SK-N-MC (cell line): ENCODE results near the gene UCK1.

Experiments
- DNase-seq: peaks from one replicate; pipeline ENCODE4 v3.0.0-alpha.2; 2011; ENCODE audit warnings: low read depth, low spot score
- H3K27ac ChIP-seq: fragments of 200-600 bp; sonication (generic); 2 replicates; pipeline ENCODE4 v1.5.1; 2016; ENCODE audit warnings: mixed run types
- H3K36me3 ChIP-seq: fragments of 200-600 bp; sonication (generic); 2 replicates; pipeline ENCODE4 v1.6.1; 2017; ENCODE audit warnings: antibody characterized with exemption, low read length, mixed read lengths; ENCODE audit not compliant: insufficient read depth
- H3K4me3 ChIP-seq: fragments of 200-600 bp; sonication (generic); 2 replicates; pipeline ENCODE4 v1.5.1; 2016
- H3K9ac ChIP-seq: fragments of 200-600 bp; sonication (generic); 2 replicates; pipeline ENCODE4 v1.8.0; 2017; ENCODE audit warnings: mixed run types, mixed read lengths; ENCODE audit not compliant: insufficient read length
- H3K9me3 ChIP-seq: fragments of 200-600 bp; sonication (generic); 2 replicates; pipeline ENCODE4 v1.6.1; 2017; ENCODE audit warnings: low read depth, mild to moderate bottlenecking, antibody characterized with exemption, low read length, moderate library complexity, mixed read lengths
- EZH2 ChIP-seq: fragments of 200-600 bp; sonication (generic); IDR thresholded peaks from one replicate; pipeline ENCODE4 v1.6.1; 2017; ENCODE audit warnings: antibody characterized with exemption
- FOXP2 ChIP-seq: optimal IDR thresholded peaks from 2 replicates; pipeline ENCODE3; 2011; ENCODE audit warnings: mild to moderate bottlenecking, moderate library complexity; ENCODE audit not compliant: insufficient read depth; ENCODE audit errors: extremely low read length, control extremely low read depth
- POLR2AphosphoS5 ChIP-seq: IDR thresholded peaks from 2 replicates; pipeline ENCODE4 v1.6.1; 2012; ENCODE audit warnings: mild to moderate bottlenecking, low read depth, low read length, borderline replicate concordance

UCK1 gene

DNA sequence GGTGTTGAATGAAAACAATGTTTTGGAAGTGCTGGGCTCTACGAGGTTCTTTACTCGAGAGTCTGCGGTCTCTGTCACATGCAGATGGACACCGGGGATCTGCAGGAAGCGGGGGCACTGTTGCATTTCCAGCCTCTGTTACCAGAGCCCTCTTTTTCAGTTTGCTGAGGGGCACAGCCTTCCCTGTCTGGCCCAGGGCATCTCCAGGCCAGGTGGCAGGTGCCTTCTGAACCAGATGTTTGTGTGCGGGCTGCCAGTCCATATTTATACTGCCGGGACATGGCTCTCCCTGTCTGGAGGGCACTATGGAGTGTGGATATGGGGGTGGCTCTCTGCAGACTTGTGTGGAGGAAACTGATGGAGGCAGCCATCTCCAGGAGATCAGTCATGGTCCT lies 47.0 kb downstream of the UCK1 start:
- TF ChIP-seq POLR2AphosphoS5, result no peak
- no peak for TF ChIP-seq EZH2
- TF ChIP-seq FOXP2, result no peak
- Histone ChIP-seq H3K9me3 (no peaks in the 10 kb centered on the region), H3K4me3 (no peak overlapping the region), H3K9ac (no peak overlapping the region), H3K27ac (no peak overlapping the region), H3K36me3 (peaks cover 97% of the 10 kb centered on the region)
- no peak for DNase-seq

DNA sequence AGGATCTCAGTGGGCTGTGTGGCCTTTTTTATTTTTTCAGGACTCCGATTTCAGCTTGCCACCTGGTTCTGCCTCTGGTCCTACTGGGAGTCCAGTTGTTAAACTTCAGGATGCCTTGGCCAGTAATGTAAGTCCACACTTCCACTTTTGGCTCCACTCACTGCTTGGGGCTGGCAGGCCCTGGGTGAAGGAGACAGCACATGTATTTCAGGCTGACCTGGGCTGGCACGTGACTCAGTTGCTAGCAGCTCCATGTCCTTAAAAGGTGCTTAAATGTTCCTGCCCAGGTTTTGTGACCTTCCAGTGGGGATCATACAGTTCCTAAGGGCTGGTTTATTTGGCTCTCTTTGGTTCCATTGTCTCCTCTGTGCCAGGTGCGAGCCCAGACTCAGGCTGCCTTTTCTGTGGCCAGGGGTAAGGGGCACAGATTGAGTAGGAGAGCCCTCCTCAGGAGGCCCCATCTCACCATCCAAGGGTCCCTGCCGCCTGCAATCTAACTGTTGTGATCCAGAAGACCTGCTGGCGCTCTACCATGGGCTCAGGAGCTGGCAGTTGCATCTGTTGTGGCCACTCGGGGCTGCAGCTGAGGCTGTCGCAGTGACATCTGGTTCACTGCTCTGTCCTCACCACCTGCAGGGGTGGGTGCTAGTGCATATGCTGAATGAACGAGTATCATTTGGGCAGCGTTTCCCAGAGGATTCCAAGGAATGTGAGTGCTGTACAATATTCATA lies 47.6 kb downstream of the UCK1 start:
- Histone ChIP-seq H3K27ac (no peak overlapping the region), H3K9ac (no peak overlapping the region), H3K36me3 (peaks cover 97% of the 10 kb centered on the region), H3K4me3 (no peak overlapping the region), H3K9me3 (no peaks in the 10 kb centered on the region)
- no peak for DNase-seq
- TF ChIP-seq FOXP2 (no peak), EZH2 (no peak), POLR2AphosphoS5 (no peak)

DNA sequence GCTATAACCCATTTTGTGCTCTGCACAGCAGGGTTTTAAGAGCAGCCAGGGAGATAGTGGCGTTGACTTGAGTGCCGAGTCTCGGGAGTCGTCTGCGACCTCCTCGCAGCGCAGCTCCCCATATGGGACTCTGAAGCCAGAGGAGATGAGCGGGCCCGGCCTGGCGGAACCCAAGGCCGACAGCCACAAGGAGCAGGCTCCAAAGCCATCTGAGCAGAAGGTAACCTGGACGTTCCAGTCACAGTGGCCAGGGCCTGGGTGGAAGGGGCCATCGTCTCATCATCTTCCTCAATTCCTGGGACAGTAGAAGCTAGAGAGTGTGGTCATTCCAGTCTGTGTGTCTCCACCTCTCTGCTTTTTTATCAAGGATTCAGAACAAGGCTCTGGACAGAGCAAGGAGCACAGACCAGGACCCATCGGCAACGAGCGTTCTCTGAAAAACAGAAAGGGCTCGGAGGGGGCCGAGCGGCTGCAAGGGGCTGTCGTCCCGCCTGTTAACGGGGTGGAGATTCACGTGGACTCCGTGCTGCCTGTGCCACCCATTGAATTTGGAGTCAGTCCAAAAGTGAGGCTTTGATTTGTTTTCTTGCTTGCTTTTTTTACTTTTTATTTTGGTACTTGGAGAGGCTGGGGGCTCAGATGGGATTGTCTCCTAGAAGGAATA lies 48.6 kb downstream of the UCK1 start:
- no peak overlapping the region for H3K27ac ChIP-seq
- no peak for DNase-seq
- no peaks in the 10 kb centered on the region for H3K9me3 ChIP-seq
- H3K9ac ChIP-seq, result no peak overlapping the region
- H3K4me3 ChIP-seq, result no peak overlapping the region
- TF ChIP-seq EZH2 (no peak), POLR2AphosphoS5 (no peak), FOXP2 (no peak)
- H3K36me3 ChIP-seq, result peaks cover 96% of the 10 kb centered on the region

DNA sequence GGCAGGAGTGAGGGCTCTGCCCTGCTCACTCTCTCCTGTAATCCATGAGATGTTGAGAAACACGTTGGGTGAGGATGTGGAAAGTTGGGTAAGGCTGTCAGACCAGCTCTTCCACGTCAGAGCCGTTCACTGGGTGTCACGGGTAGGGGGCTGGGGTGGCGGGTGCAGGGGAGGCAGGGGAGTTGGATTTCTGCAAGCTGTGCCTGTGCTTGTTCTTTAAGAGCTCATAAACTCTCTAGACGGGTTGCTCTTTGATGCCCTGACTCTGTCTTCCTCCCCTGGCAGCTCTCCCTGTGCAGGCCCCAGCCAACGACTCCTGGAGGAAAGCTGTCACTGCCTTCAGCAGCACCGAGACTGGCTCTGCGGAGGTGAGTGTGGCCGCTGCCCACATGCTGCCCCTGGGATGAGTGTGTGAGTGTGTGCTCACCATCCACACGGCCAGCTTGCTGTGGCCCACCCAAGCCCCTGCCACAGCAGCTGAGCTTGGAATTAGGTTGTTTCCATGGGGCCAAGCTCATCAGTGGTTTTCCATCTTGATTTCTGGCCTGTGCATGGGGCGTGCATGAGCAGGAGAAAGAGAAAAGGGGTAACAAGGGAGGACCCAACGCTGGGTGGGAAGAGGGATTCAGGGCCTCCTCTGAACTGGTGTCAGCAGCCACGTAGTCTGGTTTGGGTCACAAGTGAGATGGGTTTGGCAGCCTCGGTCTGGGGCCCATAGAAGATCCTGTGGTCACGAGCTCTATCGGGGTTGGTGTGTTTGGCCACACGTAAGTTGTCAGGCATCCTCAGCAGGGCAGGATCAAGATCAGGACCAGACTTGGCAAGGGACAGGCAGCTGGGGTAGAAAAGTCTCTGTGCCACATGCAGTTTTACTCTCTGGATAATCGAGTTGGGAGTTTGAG lies 49.4 kb downstream of the UCK1 start:
- Histone ChIP-seq H3K4me3 (no peak overlapping the region), H3K27ac (0 out of 2 replicates have a peak overlapping the region, but pooled peaks have one; percentile 19), H3K9me3 (no peaks in the 10 kb centered on the region), H3K9ac (no peak overlapping the region), H3K36me3 (peaks cover 96% of the 10 kb centered on the region)
- DNase-seq, result no peak
- TF ChIP-seq FOXP2 (no peak), EZH2 (no peak), POLR2AphosphoS5 (no peak)

DNA sequence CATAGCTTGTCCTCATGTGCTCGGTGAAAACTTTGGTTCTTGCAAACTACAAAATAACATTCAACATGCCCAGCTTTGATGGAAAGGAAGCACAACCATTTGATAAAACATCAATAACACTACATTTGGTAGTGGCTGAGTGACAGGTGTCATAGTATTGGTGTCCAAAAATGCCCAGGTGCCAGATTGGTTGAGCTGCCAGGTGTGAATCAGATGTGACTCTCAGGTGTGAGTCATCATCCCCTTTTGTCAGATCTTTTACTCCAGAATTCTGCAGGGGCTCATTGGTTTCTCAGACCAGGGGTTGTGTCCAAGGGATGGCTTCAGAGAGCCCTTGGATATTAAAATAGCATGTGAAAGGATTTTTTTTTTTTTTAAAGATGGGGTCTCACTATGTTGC lies 50.8 kb downstream of the UCK1 start:
- peaks cover 96% of the 10 kb centered on the region for H3K36me3 ChIP-seq
- no peak overlapping the region for H3K9ac ChIP-seq
- TF ChIP-seq EZH2 (no peak), POLR2AphosphoS5 (no peak), FOXP2 (no peak)
- DNase-seq, result no peak
- H3K9me3 ChIP-seq, result no peaks in the 10 kb centered on the region
- H3K4me3 ChIP-seq, result no peak overlapping the region
- H3K27ac ChIP-seq, result no peak overlapping the region

DNA sequence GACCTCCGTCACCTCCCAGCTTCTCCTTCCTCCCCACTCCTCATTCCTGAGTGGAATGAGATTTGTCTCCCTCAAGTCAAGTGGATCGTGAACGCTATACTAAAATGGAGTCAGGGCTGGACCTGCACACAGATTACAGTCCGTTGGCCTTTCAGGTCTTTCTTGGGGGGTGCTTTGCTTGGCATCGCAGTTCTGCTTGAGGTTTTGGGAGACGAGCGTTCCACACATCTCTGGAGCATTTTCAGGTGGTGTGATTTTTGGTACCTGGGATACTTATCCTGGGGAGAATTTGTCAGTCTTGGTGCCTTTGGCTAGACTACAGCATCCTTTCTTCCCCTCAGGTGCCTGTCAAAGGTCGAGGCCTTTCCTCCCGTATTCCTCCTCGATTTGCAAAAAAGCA lies 52.2 kb downstream of the UCK1 start:
- H3K4me3 ChIP-seq, result no peak overlapping the region
- H3K27ac ChIP-seq, result no peak overlapping the region
- no peak for DNase-seq
- TF ChIP-seq POLR2AphosphoS5 (no peak), EZH2 (no peak), FOXP2 (no peak)
- no peak overlapping the region for H3K9ac ChIP-seq
- no peaks in the 10 kb centered on the region for H3K9me3 ChIP-seq
- peaks cover 96% of the 10 kb centered on the region for H3K36me3 ChIP-seq

DNA sequence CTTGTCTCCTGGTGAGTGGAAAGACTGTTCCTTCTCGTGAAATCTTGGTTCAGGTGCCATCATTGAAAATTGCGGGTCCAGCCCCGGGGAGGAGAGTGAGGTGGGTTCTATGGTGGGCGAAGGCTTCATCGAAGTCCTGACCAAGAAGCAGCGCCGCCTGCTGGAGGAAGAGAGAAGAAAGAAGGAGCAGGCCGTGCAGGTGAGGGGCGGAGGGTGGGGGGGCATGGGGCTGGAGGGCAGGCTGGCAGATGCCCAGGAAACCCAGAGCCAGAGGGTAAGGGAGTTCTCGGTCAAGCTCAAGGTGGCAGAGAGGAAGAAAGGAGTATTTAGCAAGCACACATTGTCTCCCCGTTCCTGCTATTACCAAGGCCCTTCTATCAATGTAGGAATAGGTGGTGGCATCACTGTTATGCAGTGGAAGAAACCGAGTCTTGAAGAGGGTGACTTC lies 52.6 kb downstream of the UCK1 start:
- no peak for DNase-seq
- TF ChIP-seq FOXP2 (no peak), POLR2AphosphoS5 (no peak), EZH2 (no peak)

DNA sequence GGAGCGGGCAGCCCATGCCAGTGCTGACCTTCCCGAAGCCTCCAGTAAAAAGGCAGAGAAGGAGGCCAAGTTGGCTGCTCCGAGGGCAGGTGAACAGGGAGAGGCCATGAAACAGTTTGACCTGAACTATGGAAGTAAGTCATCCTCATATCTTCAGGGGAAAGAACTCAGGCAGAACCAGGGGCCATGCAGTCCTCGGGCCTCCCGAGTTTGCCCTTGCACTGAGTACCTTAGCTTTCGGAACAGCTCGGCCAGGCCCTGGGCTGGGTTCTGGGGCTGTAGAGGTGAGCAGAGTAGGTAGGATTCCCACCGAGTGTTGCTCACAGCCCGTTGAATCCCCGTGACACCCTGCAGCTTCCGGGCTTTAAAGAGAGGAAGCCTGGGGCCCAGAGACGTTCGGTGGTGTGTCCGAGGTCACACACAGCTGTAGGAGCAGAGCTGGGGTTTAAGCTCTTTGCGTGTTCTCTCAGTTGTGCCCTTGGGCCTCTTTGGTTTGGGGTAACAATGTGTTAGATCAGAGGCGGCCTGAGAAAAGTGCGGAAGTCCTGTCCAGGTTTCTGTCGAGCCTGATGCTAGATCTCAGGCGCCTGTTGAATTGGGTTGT lies 53.1 kb downstream of the UCK1 start:
- H3K36me3 ChIP-seq, result peaks cover 96% of the 10 kb centered on the region
- H3K4me3 ChIP-seq, result no peak overlapping the region
- no peak for TF ChIP-seq POLR2AphosphoS5
- TF ChIP-seq EZH2, result no peak
- no peak for TF ChIP-seq FOXP2
- no peaks in the 10 kb centered on the region for H3K9me3 ChIP-seq
- no peak overlapping the region for H3K9ac ChIP-seq
- H3K27ac ChIP-seq, result no peak overlapping the region
- no peak for DNase-seq

More for the DNA sequence above, 52.6 kb downstream of the UCK1 start:
- no peaks in the 10 kb centered on the region for H3K9me3 ChIP-seq
- no peak overlapping the region for H3K4me3 ChIP-seq
- H3K9ac ChIP-seq, result no peak overlapping the region
- H3K27ac ChIP-seq, result no peak overlapping the region
- H3K36me3 ChIP-seq, result peaks cover 96% of the 10 kb centered on the region
